Myometrial cell (primary cell): Measurements from ENCODE around the gene CNPY2. TPM values are rescaled to one million over a fixed set of nuclear protein-coding genes. Genes with fewer than 3 reads are reported as not detected.

Experiments
- total RNA-seq: library from RNA; depleted of rRNA; stranded (reverse); fragments of >200 nt; gene quantifications from 2 replicates; pipeline ENCODE4 v1.2.3, GENCODE V29; 2015

Gene CNPY2
- 110 and 166 TPM in 2 replicates for total RNA-seq

GRCh38 chr12:56315622-56316473 lies at the start of gene CNPY2:
Gene CNPY2, minus strand, starts transcription at chr12:56315988. Its CDS starts 771 bp downstream, at chr12:56315217.

GRCh38 chr12:56362130-56363059 lies 46.6 kb upstream of the CNPY2 start, which contains the start of gene APOF:
Gene APOF, minus strand, starts transcription at chr12:56362857. Its CDS starts 112 bp downstream, at chr12:56362745.

GRCh38 chr12:56359851-56360767 lies 44.3 kb upstream of the CNPY2 start, which contains the start of gene STAT2:
Gene STAT2, minus strand, starts transcription at chr12:56360107. Its CDS starts 3,536 bp downstream, at chr12:56356571.

GRCh38 chr12:56338308-56339157 lies 22.7 kb upstream of the CNPY2 start, which contains the start of gene IL23A:
Gene IL23A, plus strand, starts transcription at chr12:56338884. Its CDS starts 161 bp downstream, at chr12:56339045.

GRCh38 chr12:56333679-56334489 lies 18.1 kb upstream of the CNPY2 start, which contains the start of gene PAN2:
Gene PAN2, minus strand, starts transcription at chr12:56334000. Its CDS starts 906 bp downstream, at chr12:56333094.

GRCh38 chr12:56299853-56300643 lies 15.7 kb downstream of the CNPY2 start, which contains the start of gene CS:
Gene CS, minus strand, starts transcription at chr12:56300330. Its CDS starts 129 bp downstream, at chr12:56300201.

GRCh38 chr12:56266693-56267442 lies 48.9 kb downstream of the CNPY2 start, which contains the start of gene COQ10A:
Gene COQ10A, plus strand, starts transcription at chr12:56266942. Its CDS starts 177 bp downstream, at chr12:56267119.

Other genes starting within 250 kb of the CNPY2 start
- gene ERBB3, start 235.8 kb downstream of the CNPY2 start, total RNA-seq: 0.35 TPM in 1 of 2 replicates, not detected in the other
- gene PA2G4, start 211.4 kb downstream of the CNPY2 start, total RNA-seq: 199 and 215 TPM in 2 replicates
- gene RPL41, start 199.4 kb downstream of the CNPY2 start, total RNA-seq: 2,864 and 3,592 TPM in 2 replicates
- 2.6 and 4.8 TPM in 2 replicates for gene ZC3H10, start 197.7 kb downstream of the CNPY2 start, total RNA-seq
- gene ESYT1, start 187.7 kb downstream of the CNPY2 start, total RNA-seq: 240 and 325 TPM in 2 replicates
- 92.5 and 126 TPM in 2 replicates for gene MYL6B, start 163.4 kb downstream of the CNPY2 start, total RNA-seq
- 2,877 and 3,219 TPM in 2 replicates for gene MYL6, start 157.6 kb downstream of the CNPY2 start, total RNA-seq
- gene SMARCC2, start 126.5 kb downstream of the CNPY2 start, total RNA-seq: 30.7 and 32.3 TPM in 2 replicates
- gene RNF41, start 94.1 kb downstream of the CNPY2 start, total RNA-seq: 102 and 109 TPM in 2 replicates
- gene NABP2, start 91.6 kb downstream of the CNPY2 start, total RNA-seq: 60.1 and 75.0 TPM in 2 replicates
- not detected in 2 replicates for gene SLC39A5, start 85.9 kb downstream of the CNPY2 start, total RNA-seq
- 9.2 and 12.4 TPM in 2 replicates for gene ANKRD52, start 57.6 kb downstream of the CNPY2 start, total RNA-seq
- gene COQ10A, start 49.0 kb downstream of the CNPY2 start, total RNA-seq: 7.4 and 13.5 TPM in 2 replicates
- gene CS, start 15.7 kb downstream of the CNPY2 start, total RNA-seq: 141 and 149 TPM in 2 replicates
- gene PAN2, start 18.0 kb upstream of the CNPY2 start, total RNA-seq: 13.3 and 13.8 TPM in 2 replicates
- not detected in 2 replicates for gene IL23A, start 22.9 kb upstream of the CNPY2 start, total RNA-seq
- 135 and 143 TPM in 2 replicates for gene STAT2, start 44.1 kb upstream of the CNPY2 start, total RNA-seq
- not detected in 2 replicates for gene APOF, start 46.9 kb upstream of the CNPY2 start, total RNA-seq
- 13.3 and 19.7 TPM in 2 replicates for gene TIMELESS, start 133.4 kb upstream of the CNPY2 start, total RNA-seq
- gene MIP, start 138.7 kb upstream of the CNPY2 start, total RNA-seq: not detected in 2 replicates
- 1.4 and 1.8 TPM in 2 replicates for gene SPRYD4, start 152.6 kb upstream of the CNPY2 start, total RNA-seq
- 0.71 TPM in 1 of 2 replicates, not detected in the other for gene GLS2, start 172.2 kb upstream of the CNPY2 start, total RNA-seq
- 13.6 and 16.4 TPM in 2 replicates for gene RBMS2, start 205.8 kb upstream of the CNPY2 start, total RNA-seq